HepG2 (cell line): ENCODE data around the gene ERFL. TPM values are rescaled to one million over a fixed set of nuclear protein-coding genes. Genes with fewer than 3 reads are reported as not detected.

Experiments
- ATM ChIP-seq: fragments of 450-650 bp; IDR thresholded peaks from 2 replicates; pipeline ENCODE4 v1.7.1; 2017; ENCODE audit warnings: mild to moderate bottlenecking, borderline replicate concordance
- DNMT3B ChIP-seq: conservative IDR thresholded peaks from 2 replicates; pipeline ENCODE4 v1.6.1; 2016; ENCODE audit warnings: missing biosample characterization, control low read depth
- MED8 ChIP-seq: sonication (generic); formaldehyde crosslinking; IDR thresholded peaks from 2 replicates; pipeline ENCODE4 v1.8.1; 2023; ENCODE audit warnings: mild to moderate bottlenecking, missing genetic modification reagents; ENCODE audit not compliant: insufficient replicate concordance
- MIER2 ChIP-seq: IDR thresholded peaks from 2 replicates; pipeline ENCODE4 v1.6.1; 2016; ENCODE audit warnings: missing biosample characterization, missing genetic modification reagents
- NCOA5 ChIP-seq: sonication (generic); formaldehyde crosslinking; IDR thresholded peaks from 2 replicates; pipeline ENCODE4 v1.4.0; 2020; ENCODE audit warnings: missing genetic modification reagents
- RARA ChIP-seq: IDR thresholded peaks from 2 replicates; pipeline ENCODE4 v1.6.1; 2016; ENCODE audit warnings: missing genetic modification reagents, missing compliant biosample characterization
- TCF7 ChIP-seq: sonication (generic); IDR thresholded peaks from 2 replicates; pipeline ENCODE4 v1.6.1; 2016; ENCODE audit warnings: antibody characterized with exemption, low read depth
- ZMYM2 ChIP-seq: sonication (generic); formaldehyde crosslinking; IDR thresholded peaks from 2 replicates; pipeline ENCODE4 v1.8.0; 2022; ENCODE audit warnings: mild to moderate bottlenecking, missing genetic modification reagents
- ZNF232 ChIP-seq: sonication (generic); formaldehyde crosslinking; IDR thresholded peaks from 2 replicates; pipeline ENCODE4 v1.4.0; 2020; ENCODE audit warnings: missing genetic modification reagents, borderline replicate concordance
- ZNF549 ChIP-seq: sonication (generic); formaldehyde crosslinking; IDR thresholded peaks from 2 replicates; pipeline ENCODE4 v1.5.0; 2020; ENCODE audit warnings: missing genetic modification reagents
- ZNF572 ChIP-seq: sonication (generic); formaldehyde crosslinking; IDR thresholded peaks from 2 replicates; pipeline ENCODE4 v1.5.1; 2020; ENCODE audit warnings: mild to moderate bottlenecking, missing genetic modification reagents
- ZNF883 ChIP-seq: sonication (generic); formaldehyde crosslinking; IDR thresholded peaks from 2 replicates; pipeline ENCODE4 v1.5.1; 2020; ENCODE audit warnings: mild to moderate bottlenecking, missing genetic modification reagents; ENCODE audit errors: not compliant biosample characterization
- ZSCAN25 ChIP-seq: sonication (generic); formaldehyde crosslinking; IDR thresholded peaks from 2 replicates; pipeline ENCODE4 v1.8.0; 2022; ENCODE audit warnings: mild to moderate bottlenecking, missing genetic modification reagents
- polyA plus RNA-seq, 8 experiments: library from polyadenylated mRNA; depleted of rRNA in 3 of 8; stranded (reverse) in 7 of 8; unstranded in 1 of 8; fragments of >200 nt; fragmentation: Illumina TruSeq in 4 of 8; extraction: Trizol in 4 of 8; gene quantifications; 2 replicates each; pipeline versions ENCODE4 v1.2.1 to v1.2.3, GENCODE V29; 2011 to 2016; ENCODE audit warnings: low read depth in 4 of 8, missing spikeins in 1 of 8, mixed read lengths in 1 of 8; ENCODE audit not compliant: insufficient read depth in 1 of 8
- total RNA-seq, 5 experiments: library from RNA; depleted of rRNA; stranded (reverse); fragments of >200 nt; fragmentation: Illumina TruSeq; extraction: Trizol; gene quantifications; 2 replicates each; pipeline ENCODE4 v1.2.3, GENCODE V29; 2016; ENCODE audit warnings: low read depth in 1 of 5
- TF ChIP-seq, protein P1 (sequence below): sonication (generic); formaldehyde crosslinking; IDR thresholded peaks from 2 replicates; pipeline ENCODE4 v1.5.1; 2020; ENCODE audit warnings: mild to moderate bottlenecking, moderate library complexity, missing genetic modification reagents
- TF ChIP-seq, protein P2 (sequence below): sonication (generic); formaldehyde crosslinking; IDR thresholded peaks from 2 replicates; pipeline ENCODE4 v1.4.0; 2020; ENCODE audit warnings: missing genetic modification reagents
- TF ChIP-seq, protein P3 (sequence below): conservative IDR thresholded peaks from 2 replicates; pipeline ENCODE4 v1.6.1; 2018; ENCODE audit warnings: missing genetic modification reagents
- TF ChIP-seq, protein P4 (sequence below): sonication (generic); formaldehyde crosslinking; IDR thresholded peaks from 2 replicates; pipeline ENCODE4 v1.5.1; 2020; ENCODE audit warnings: missing genetic modification reagents, mild to moderate bottlenecking, borderline replicate concordance
- TF ChIP-seq, protein P5 (sequence below): sonication (generic); formaldehyde crosslinking; conservative IDR thresholded peaks from 2 replicates; pipeline ENCODE4 v1.4.0; 2020; ENCODE audit warnings: missing genetic modification reagents

Gene ERFL
- total and polyA plus RNA-seq, 2 of the 13 experiments (the other 11 are each of a cell fraction or from before 2014, with no cell fraction given) = not detected

DNA sequence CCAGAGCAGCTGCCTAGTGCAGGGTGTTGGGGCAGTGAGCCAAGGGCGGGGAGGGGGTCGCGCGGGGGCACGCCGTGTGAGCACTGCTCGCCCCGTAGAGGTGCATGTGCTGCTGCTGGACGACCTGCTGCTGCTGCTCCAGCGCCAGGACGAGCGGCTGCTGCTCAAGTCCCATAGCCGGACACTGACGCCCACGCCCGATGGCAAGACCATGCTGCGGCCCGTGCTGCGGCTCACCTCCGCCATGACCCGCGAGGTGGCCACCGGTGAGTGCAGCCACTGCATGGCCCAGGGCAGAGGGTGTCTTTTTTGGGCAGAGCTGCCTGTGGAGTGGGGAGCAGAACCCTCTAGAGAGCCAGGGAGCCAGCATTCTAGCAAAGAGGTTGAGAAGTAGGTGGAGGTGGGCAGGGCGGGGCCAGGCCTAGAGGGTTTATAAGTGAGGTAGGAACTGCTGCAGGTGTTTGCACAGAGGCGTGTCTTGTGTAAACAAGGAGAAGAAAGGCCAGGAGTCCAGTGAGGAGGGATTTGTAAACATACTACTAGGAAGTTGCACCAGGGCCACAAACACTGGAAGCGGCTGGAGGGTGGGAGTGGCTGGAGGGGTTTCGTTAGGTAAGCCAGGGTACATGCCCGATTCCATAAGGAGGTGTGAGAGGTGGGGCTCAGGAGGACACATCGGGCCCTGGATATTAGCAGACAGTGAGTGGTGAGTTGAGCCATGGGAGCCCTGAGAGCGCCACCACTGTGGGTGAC lies 24.0 kb downstream of the ERFL start (continued):
- TF ChIP-seq NCOA5 (CRISPR knock-in tag) = no peak
- TF ChIP-seq, protein P1, sequence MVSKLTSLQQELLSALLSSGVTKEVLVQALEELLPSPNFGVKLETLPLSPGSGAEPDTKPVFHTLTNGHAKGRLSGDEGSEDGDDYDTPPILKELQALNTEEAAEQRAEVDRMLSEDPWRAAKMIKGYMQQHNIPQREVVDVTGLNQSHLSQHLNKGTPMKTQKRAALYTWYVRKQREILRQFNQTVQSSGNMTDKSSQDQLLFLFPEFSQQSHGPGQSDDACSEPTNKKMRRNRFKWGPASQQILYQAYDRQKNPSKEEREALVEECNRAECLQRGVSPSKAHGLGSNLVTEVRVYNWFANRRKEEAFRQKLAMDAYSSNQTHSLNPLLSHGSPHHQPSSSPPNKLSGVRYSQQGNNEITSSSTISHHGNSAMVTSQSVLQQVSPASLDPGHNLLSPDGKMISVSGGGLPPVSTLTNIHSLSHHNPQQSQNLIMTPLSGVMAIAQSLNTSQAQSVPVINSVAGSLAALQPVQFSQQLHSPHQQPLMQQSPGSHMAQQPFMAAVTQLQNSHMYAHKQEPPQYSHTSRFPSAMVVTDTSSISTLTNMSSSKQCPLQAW (CRISPR knock-in tag) = peak; percentile 46; the same call in 1 of the 2 replicates
- no peak for TF ChIP-seq ATM
- peak; percentile 88 for TF ChIP-seq TCF7
- TF ChIP-seq ZNF549 (CRISPR knock-in tag) = no peak
- TF ChIP-seq ZNF572 = no peak
- TF ChIP-seq, protein P2, sequence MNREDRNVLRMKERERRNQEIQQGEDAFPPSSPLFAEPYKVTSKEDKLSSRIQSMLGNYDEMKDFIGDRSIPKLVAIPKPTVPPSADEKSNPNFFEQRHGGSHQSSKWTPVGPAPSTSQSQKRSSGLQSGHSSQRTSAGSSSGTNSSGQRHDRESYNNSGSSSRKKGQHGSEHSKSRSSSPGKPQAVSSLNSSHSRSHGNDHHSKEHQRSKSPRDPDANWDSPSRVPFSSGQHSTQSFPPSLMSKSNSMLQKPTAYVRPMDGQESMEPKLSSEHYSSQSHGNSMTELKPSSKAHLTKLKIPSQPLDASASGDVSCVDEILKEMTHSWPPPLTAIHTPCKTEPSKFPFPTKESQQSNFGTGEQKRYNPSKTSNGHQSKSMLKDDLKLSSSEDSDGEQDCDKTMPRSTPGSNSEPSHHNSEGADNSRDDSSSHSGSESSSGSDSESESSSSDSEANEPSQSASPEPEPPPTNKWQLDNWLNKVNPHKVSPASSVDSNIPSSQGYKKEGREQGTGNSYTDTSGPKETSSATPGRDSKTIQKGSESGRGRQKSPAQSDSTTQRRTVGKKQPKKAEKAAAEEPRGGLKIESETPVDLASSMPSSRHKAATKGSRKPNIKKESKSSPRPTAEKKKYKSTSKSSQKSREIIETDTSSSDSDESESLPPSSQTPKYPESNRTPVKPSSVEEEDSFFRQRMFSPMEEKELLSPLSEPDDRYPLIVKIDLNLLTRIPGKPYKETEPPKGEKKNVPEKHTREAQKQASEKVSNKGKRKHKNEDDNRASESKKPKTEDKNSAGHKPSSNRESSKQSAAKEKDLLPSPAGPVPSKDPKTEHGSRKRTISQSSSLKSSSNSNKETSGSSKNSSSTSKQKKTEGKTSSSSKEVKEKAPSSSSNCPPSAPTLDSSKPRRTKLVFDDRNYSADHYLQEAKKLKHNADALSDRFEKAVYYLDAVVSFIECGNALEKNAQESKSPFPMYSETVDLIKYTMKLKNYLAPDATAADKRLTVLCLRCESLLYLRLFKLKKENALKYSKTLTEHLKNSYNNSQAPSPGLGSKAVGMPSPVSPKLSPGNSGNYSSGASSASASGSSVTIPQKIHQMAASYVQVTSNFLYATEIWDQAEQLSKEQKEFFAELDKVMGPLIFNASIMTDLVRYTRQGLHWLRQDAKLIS (CRISPR knock-in tag) = no peak
- no peak for TF ChIP-seq MIER2 (CRISPR knock-in tag)
- no peak for TF ChIP-seq ZNF883 (CRISPR knock-in tag)
- TF ChIP-seq RARA (CRISPR knock-in tag) = peak; percentile 63; the same call in 1 of the 2 replicates
- TF ChIP-seq, protein P3, sequence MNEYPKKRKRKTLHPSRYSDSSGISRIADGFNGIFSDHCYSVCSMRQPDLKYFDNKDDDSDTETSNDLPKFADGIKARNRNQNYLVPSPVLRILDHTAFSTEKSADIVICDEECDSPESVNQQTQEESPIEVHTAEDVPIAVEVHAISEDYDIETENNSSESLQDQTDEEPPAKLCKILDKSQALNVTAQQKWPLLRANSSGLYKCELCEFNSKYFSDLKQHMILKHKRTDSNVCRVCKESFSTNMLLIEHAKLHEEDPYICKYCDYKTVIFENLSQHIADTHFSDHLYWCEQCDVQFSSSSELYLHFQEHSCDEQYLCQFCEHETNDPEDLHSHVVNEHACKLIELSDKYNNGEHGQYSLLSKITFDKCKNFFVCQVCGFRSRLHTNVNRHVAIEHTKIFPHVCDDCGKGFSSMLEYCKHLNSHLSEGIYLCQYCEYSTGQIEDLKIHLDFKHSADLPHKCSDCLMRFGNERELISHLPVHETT (CRISPR knock-in tag) = no peak
- TF ChIP-seq, protein P4, sequence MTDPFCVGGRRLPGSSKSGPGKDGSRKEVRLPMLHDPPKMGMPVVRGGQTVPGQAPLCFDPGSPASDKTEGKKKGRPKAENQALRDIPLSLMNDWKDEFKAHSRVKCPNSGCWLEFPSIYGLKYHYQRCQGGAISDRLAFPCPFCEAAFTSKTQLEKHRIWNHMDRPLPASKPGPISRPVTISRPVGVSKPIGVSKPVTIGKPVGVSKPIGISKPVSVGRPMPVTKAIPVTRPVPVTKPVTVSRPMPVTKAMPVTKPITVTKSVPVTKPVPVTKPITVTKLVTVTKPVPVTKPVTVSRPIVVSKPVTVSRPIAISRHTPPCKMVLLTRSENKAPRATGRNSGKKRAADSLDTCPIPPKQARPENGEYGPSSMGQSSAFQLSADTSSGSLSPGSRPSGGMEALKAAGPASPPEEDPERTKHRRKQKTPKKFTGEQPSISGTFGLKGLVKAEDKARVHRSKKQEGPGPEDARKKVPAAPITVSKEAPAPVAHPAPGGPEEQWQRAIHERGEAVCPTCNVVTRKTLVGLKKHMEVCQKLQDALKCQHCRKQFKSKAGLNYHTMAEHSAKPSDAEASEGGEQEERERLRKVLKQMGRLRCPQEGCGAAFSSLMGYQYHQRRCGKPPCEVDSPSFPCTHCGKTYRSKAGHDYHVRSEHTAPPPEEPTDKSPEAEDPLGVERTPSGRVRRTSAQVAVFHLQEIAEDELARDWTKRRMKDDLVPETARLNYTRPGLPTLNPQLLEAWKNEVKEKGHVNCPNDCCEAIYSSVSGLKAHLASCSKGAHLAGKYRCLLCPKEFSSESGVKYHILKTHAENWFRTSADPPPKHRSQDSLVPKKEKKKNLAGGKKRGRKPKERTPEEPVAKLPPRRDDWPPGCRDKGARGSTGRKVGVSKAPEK (CRISPR knock-in tag) = no peak
- no peak for TF ChIP-seq DNMT3B
- TF ChIP-seq ZNF232 = no peak
- TF ChIP-seq ZSCAN25 (CRISPR knock-in tag) = 0 out of 2 replicates have a peak, but pooled peaks have one; percentile 63
- no peak for TF ChIP-seq MED8
- TF ChIP-seq ZMYM2 (CRISPR knock-in tag) = no peak
- TF ChIP-seq, protein P5, sequence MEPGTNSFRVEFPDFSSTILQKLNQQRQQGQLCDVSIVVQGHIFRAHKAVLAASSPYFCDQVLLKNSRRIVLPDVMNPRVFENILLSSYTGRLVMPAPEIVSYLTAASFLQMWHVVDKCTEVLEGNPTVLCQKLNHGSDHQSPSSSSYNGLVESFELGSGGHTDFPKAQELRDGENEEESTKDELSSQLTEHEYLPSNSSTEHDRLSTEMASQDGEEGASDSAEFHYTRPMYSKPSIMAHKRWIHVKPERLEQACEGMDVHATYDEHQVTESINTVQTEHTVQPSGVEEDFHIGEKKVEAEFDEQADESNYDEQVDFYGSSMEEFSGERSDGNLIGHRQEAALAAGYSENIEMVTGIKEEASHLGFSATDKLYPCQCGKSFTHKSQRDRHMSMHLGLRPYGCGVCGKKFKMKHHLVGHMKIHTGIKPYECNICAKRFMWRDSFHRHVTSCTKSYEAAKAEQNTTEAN (CRISPR knock-in tag) = no peak
